ENCODE data around the gene GGCT. TPM values are rescaled to one million over a fixed set of nuclear protein-coding genes. Genes with fewer than 3 reads are reported as not detected.

Gene GGCT
- total and polyA plus RNA-seq, 12 donors, result 18.6 to 67.8 (median 41.3) TPM

- Histone ChIP-seq H3K27ac (peak overlapping the region in 2 of 5 donors; percentile 86 to 92), H3K4me1 (replicated peaks in 1 of 2) (peaks cover 18 to 86% of the 10 kb centered on the region in 2 donors), H3K4me3 (no peak overlapping the region), H3K9me3 (replicated peaks in 1 of 3) (no peaks in the 10 kb centered on the region), H3K27me3 (no peaks in the 10 kb centered on the region), H3K36me3 (replicated peaks in 1 of 2) (no peaks in the 10 kb centered on the region)
- WGBS, 4 donors, result 61 to 72% (median 67%) methylated on average over 2 of the region's 2 CpGs
- TF ChIP-seq CTCF (IDR thresholded peaks at IDR 0.05) (no peak), POLR2A (IDR thresholded peaks at IDR 0.05) (no peak)
- intact Hi-C loops (cut with DNase I), result no loop called here
- DNase-seq, result no peak
These were observed 36.6 kb downstream of the GGCT start for GRCh38 chr7:30468041-30468440.

- Histone ChIP-seq H3K4me3 (no peak overlapping the region), H3K36me3 (replicated peaks in 1 of 2) (no peaks in the 10 kb centered on the region), H3K9me3 (replicated peaks in 1 of 3) (no peaks in the 10 kb centered on the region), H3K27me3 (no peaks in the 10 kb centered on the region), H3K27ac (no peak overlapping the region), H3K4me1 (replicated peaks in 1 of 2) (peaks cover 18 to 85% of the 10 kb centered on the region in 2 donors)
- peak in 1 of 7 donors; percentile 9 for DNase-seq
- WGBS, 4 donors, result 85 to 90% (median 88%) methylated on average over 4 of the region's 4 CpGs
- TF ChIP-seq CTCF (IDR thresholded peaks at IDR 0.05) (no peak), POLR2A (IDR thresholded peaks at IDR 0.05) (no peak)
- intact Hi-C loops (cut with DNase I), result no loop called here
These were observed 37.4 kb downstream of the GGCT start for GRCh38 chr7:30467271-30467670.

GRCh38 chr7:30466266-30466665 lies 38.4 kb downstream of the GGCT start:
- 51 to 66% (median 61%) methylated on average over 4 of the region's 4 CpGs for WGBS, 4 donors
- Histone ChIP-seq H3K4me3 (no peak overlapping the region), H3K4me1 (replicated peaks in 1 of 2) (peaks cover 18 to 77% of the 10 kb centered on the region in 2 donors), H3K9me3 (replicated peaks in 1 of 3) (no peaks in the 10 kb centered on the region), H3K36me3 (replicated peaks in 1 of 2) (no peaks in the 10 kb centered on the region), H3K27ac (peak overlapping the region in 2 of 5 donors; percentile 50 to 63), H3K27me3 (no peaks in the 10 kb centered on the region)
- TF ChIP-seq CTCF (IDR thresholded peaks at IDR 0.05), result no peak
- no peak for TF ChIP-seq POLR2A (IDR thresholded peaks at IDR 0.05)
- peak in 2 of 7 donors; percentile 17 to 29 for DNase-seq
- intact Hi-C loops (cut with DNase I), result no loop called here

- H3K27ac ChIP-seq, result peak overlapping the region in 2 of 5 donors; percentile 50 to 63
- intact Hi-C loops (cut with DNase I), result no loop called here
- no peak overlapping the region for H3K4me3 ChIP-seq
- H3K4me1 ChIP-seq (replicated peaks in 1 of 2), result peaks cover 18 to 73% of the 10 kb centered on the region in 2 donors
- no peaks in the 10 kb centered on the region for H3K9me3 ChIP-seq (replicated peaks in 1 of 3)
- no peaks in the 10 kb centered on the region for H3K27me3 ChIP-seq
- TF ChIP-seq CTCF (IDR thresholded peaks at IDR 0.05) (no peak), POLR2A (IDR thresholded peaks at IDR 0.05) (no peak)
- DNase-seq, result peak in 1 of 7 donors; percentile 26
- no peaks in the 10 kb centered on the region for H3K36me3 ChIP-seq (replicated peaks in 1 of 2)
- 70 to 93% (median 86%) methylated on average over 2 of the region's 2 CpGs for WGBS, 4 donors
These were observed 38.8 kb downstream of the GGCT start for GRCh38 chr7:30465811-30466180.

Measured in adrenal gland (tissue), 12 donors.